HEK293 (cell line): Measurements from ENCODE around the gene NINL.

ENCODE experiments used
- CTCF ChIA-PET: fragments of 350-600 bp; formaldehyde crosslinking; extraction: SDS; loops from one replicate; lab custom pipeline; 2021; ENCODE audit warnings: antibody characterized with exemption; lab: Yijun Ruan, JAX
- POLR2A ChIA-PET: fragments of 300-600 bp; formaldehyde crosslinking; extraction: SDS; loops from one replicate; lab custom pipeline; 2020; ENCODE audit warnings: antibody characterized with exemption, inconsistent platforms; lab: Yijun Ruan, JAX
- H3K27ac ChIP-seq: fragments of 200-500 bp; sonication (Bioruptor generic); 2 replicates; pipeline ENCODE4 v1.5.1; 2014; ENCODE audit warnings: low read depth, low read length, control low read depth, inconsistent platforms; ENCODE audit errors: extremely low read depth
- H3K36me3 ChIP-seq, 2 experiments: fragments of 200-500 bp in 1 of 2; sonication (Bioruptor generic) in 1 of 2; 1 replicate in 1 of 2; 2 replicates in 1 of 2; pipeline ENCODE4 v1.5.1; 2014 to 2017; ENCODE audit warnings: inconsistent platforms in 2 of 2, low read length in 2 of 2; ENCODE audit not compliant: control insufficient read depth in 2 of 2, insufficient read depth in 1 of 2
- H3K4me1 ChIP-seq: fragments of 200-500 bp; sonication (Bioruptor generic); 2 replicates; pipeline ENCODE4 v1.5.1; 2014; ENCODE audit warnings: mild to moderate bottlenecking, low read length, inconsistent platforms; ENCODE audit not compliant: control insufficient read depth, insufficient read depth
- H3K4me3 ChIP-seq: 2 replicates; pipeline ENCODE4 v1.5.1; 2011; ENCODE audit warnings: low read depth, mild to moderate bottlenecking, control low read depth, low read length, moderate library complexity
- H3K9me3 ChIP-seq: fragments of 200-500 bp; sonication (Bioruptor generic); 2 replicates; pipeline ENCODE4 v1.5.1; 2014; ENCODE audit warnings: low read depth, low read length, inconsistent platforms; ENCODE audit not compliant: control insufficient read depth, insufficient read depth
- AEBP2 ChIP-seq: fragments of 450-650 bp; formaldehyde crosslinking; IDR thresholded peaks from 2 replicates; pipeline ENCODE4 v1.5.1; 2016; ENCODE audit warnings: missing biosample characterization, missing genetic modification characterization, borderline replicate concordance
- HOXC10 ChIP-seq: sonication (generic); formaldehyde crosslinking; IDR thresholded peaks from 2 replicates; pipeline ENCODE4 v1.8.1; 2023; ENCODE audit warnings: mild to moderate bottlenecking, missing genetic modification reagents
- PRDM2 ChIP-seq: fragments of 450-650 bp; formaldehyde crosslinking; IDR thresholded peaks from 2 replicates; pipeline ENCODE4 v1.5.1; 2016; ENCODE audit warnings: missing biosample characterization, missing genetic modification characterization, borderline replicate concordance
- PRDM4 ChIP-seq: fragments of 450-650 bp; formaldehyde crosslinking; IDR thresholded peaks from 2 replicates; pipeline ENCODE4 v1.5.1; 2017; ENCODE audit warnings: missing biosample characterization, missing genetic modification characterization
- REPIN1 ChIP-seq: fragments of 450-650 bp; formaldehyde crosslinking; IDR thresholded peaks from 2 replicates; pipeline ENCODE4 v1.5.1; 2017; ENCODE audit warnings: missing biosample characterization, missing genetic modification characterization, low read depth
- SETDB1 ChIP-seq: IDR thresholded peaks from one replicate; pipeline ENCODE4 v1.6.1; 2017; ENCODE audit warnings: mild to moderate bottlenecking, low read length, moderate library complexity, mixed read lengths; ENCODE audit not compliant: insufficient read length
- TRIM28 ChIP-seq: IDR thresholded peaks from 2 replicates; pipeline ENCODE4 v1.6.1; 2011; ENCODE audit warnings: low read length, control low read depth, borderline replicate concordance
- ZBTB7A ChIP-seq: fragments of 450-650 bp; formaldehyde crosslinking; IDR thresholded peaks from 2 replicates; pipeline ENCODE4 v1.5.1; 2016; ENCODE audit warnings: low read depth, missing biosample characterization, missing genetic modification characterization
- ZNF112 ChIP-seq: fragments of 450-650 bp; formaldehyde crosslinking; IDR thresholded peaks from 2 replicates; pipeline ENCODE4 v1.5.0; 2017; ENCODE audit warnings: missing biosample characterization, missing genetic modification characterization
- ZNF121 ChIP-seq: fragments of 450-650 bp; formaldehyde crosslinking; IDR thresholded peaks from 2 replicates; pipeline ENCODE4 v1.5.1; 2016; ENCODE audit warnings: missing biosample characterization, missing genetic modification characterization
- ZNF138 ChIP-seq: fragments of 450-650 bp; formaldehyde crosslinking; IDR thresholded peaks from 2 replicates; pipeline ENCODE4 v1.5.1; 2016; ENCODE audit warnings: missing biosample characterization, missing genetic modification characterization, borderline replicate concordance
- ZNF16 ChIP-seq: fragments of 450-650 bp; formaldehyde crosslinking; IDR thresholded peaks from 2 replicates; pipeline ENCODE4 v1.5.1; 2016; ENCODE audit warnings: low read depth, missing biosample characterization, missing genetic modification characterization
- ZNF184 ChIP-seq: fragments of 450-650 bp; IDR thresholded peaks from 2 replicates; pipeline ENCODE4 v1.5.1; 2018; ENCODE audit warnings: missing biosample characterization, mild to moderate bottlenecking, missing genetic modification characterization
- ZNF211 ChIP-seq: fragments of 450-650 bp; formaldehyde crosslinking; IDR thresholded peaks from 2 replicates; pipeline ENCODE4 v1.5.1; 2016; ENCODE audit warnings: low read depth, missing biosample characterization, missing genetic modification characterization
- ZNF221 ChIP-seq: fragments of 450-650 bp; formaldehyde crosslinking; IDR thresholded peaks from 2 replicates; pipeline ENCODE4 v1.5.1; 2017; ENCODE audit warnings: missing biosample characterization, missing genetic modification characterization, borderline replicate concordance
- ZNF248 ChIP-seq: fragments of 450-650 bp; formaldehyde crosslinking; IDR thresholded peaks from 2 replicates; pipeline ENCODE4 v1.5.1; 2017; ENCODE audit warnings: missing biosample characterization, missing genetic modification characterization
- ZNF280D ChIP-seq: fragments of 450-650 bp; formaldehyde crosslinking; IDR thresholded peaks from 2 replicates; pipeline ENCODE4 v1.5.1; 2016; ENCODE audit warnings: missing biosample characterization, missing genetic modification characterization
- ZNF302 ChIP-seq: fragments of 450-650 bp; formaldehyde crosslinking; IDR thresholded peaks from 2 replicates; pipeline ENCODE4 v1.5.1; 2016; ENCODE audit warnings: missing biosample characterization, missing genetic modification characterization, low read depth
- ZNF354C ChIP-seq: fragments of 450-650 bp; formaldehyde crosslinking; IDR thresholded peaks from 2 replicates; pipeline ENCODE4 v1.5.1; 2016; ENCODE audit warnings: missing biosample characterization, missing genetic modification characterization, low read depth, borderline replicate concordance
- ZNF391 ChIP-seq: fragments of 450-650 bp; formaldehyde crosslinking; IDR thresholded peaks from 2 replicates; pipeline ENCODE4 v1.5.1; 2016; ENCODE audit warnings: low read depth, missing biosample characterization, missing genetic modification characterization, borderline replicate concordance
- ZNF626 ChIP-seq: fragments of 450-650 bp; sonication (Bioruptor Pico); formaldehyde crosslinking; IDR thresholded peaks from 2 replicates; pipeline ENCODE4 v1.5.1; 2018; ENCODE audit warnings: missing biosample characterization, missing genetic modification characterization, inconsistent platforms
- ZNF664 ChIP-seq: fragments of 450-650 bp; formaldehyde crosslinking; IDR thresholded peaks from 2 replicates; pipeline ENCODE4 v1.5.1; 2016; ENCODE audit warnings: missing biosample characterization, missing genetic modification characterization
- ZNF677 ChIP-seq: fragments of 450-650 bp; IDR thresholded peaks from 2 replicates; pipeline ENCODE4 v1.5.0; 2018; ENCODE audit warnings: missing biosample characterization, mild to moderate bottlenecking, missing genetic modification characterization, moderate library complexity
- ZSCAN30 ChIP-seq: fragments of 450-650 bp; IDR thresholded peaks from 2 replicates; pipeline ENCODE4 v1.5.1; 2018; ENCODE audit warnings: missing biosample characterization, mild to moderate bottlenecking, missing genetic modification characterization, moderate library complexity

NINL gene

GRCh38 chr20:25517124-25517523, 68.2 kb downstream of the NINL start (continued):
- TF ChIP-seq PRDM2 (tag by site-specific recombination) = no peak
- TF ChIP-seq, all 188 proteins: peak for 0

GRCh38 chr20:25514747-25515340, 70.5 kb downstream of the NINL start:
- no peaks in the 10 kb centered on the region for H3K9me3 ChIP-seq
- H3K4me3 ChIP-seq = no peak overlapping the region
- H3K27ac ChIP-seq = no peak overlapping the region
- ChIA-PET POLR2A (no interaction called here), CTCF (no interaction called here)
- H3K4me1 ChIP-seq = no peaks in the 10 kb centered on the region
- peaks cover 0 to 80% of the 10 kb centered on the region in 2 experiments; a peak in 2 of 3 replicates for H3K36me3 ChIP-seq
- TF ChIP-seq TRIM28 = peak; percentile 78; the same call in 1 of the 2 replicates
- TF ChIP-seq ZNF302 (tag by site-specific recombination) = 0 out of 2 replicates have a peak, but pooled peaks have one; percentile 27
- TF ChIP-seq ZNF16 (tag by site-specific recombination) = no peak
- no peak for TF ChIP-seq ZNF112
- TF ChIP-seq ZSCAN30 (tag by site-specific recombination) = no peak
- no peak for TF ChIP-seq ZNF677 (tag by site-specific recombination)
- peak; percentile 39; the same call in 1 of the 2 replicates for TF ChIP-seq ZNF626 (tag by site-specific recombination)
- TF ChIP-seq ZNF211 (tag by site-specific recombination) = no peak
- TF ChIP-seq SETDB1 = peak; percentile 89
- no peak for TF ChIP-seq ZNF248 (tag by site-specific recombination)
- TF ChIP-seq ZNF391 = no peak
- TF ChIP-seq REPIN1 (tag by site-specific recombination) = no peak
- TF ChIP-seq ZNF138 (tag by site-specific recombination) = no peak
- TF ChIP-seq PRDM4 (tag by site-specific recombination) = no peak
- no peak for TF ChIP-seq ZNF184
- no peak for TF ChIP-seq ZBTB7A (tag by site-specific recombination)
- no peak for TF ChIP-seq ZNF664 (tag by site-specific recombination)
- TF ChIP-seq ZNF121 (tag by site-specific recombination) = no peak
- TF ChIP-seq ZNF221 (tag by site-specific recombination) = no peak
- no peak for TF ChIP-seq AEBP2 (tag by site-specific recombination)
- TF ChIP-seq ZNF354C (tag by site-specific recombination) = no peak
- no peak for TF ChIP-seq HOXC10 (CRISPR knock-in tag)
- TF ChIP-seq ZNF280D = 0 out of 2 replicates have a peak, but pooled peaks have one; percentile 30
